CD4-positive, alpha-beta memory T cell (primary cell): Measurements from ENCODE around the gene CES2. TPM values are rescaled to one million over a fixed set of nuclear protein-coding genes. Genes with fewer than 3 reads are reported as not detected.
A peak's percentile ranks its signal among the peaks of the same experiment; 100 is the strongest.
"Not testable (repeated sequence)": the region's sequence is repeated elsewhere in the genome, so short reads cannot be mapped to it uniquely, and the experiment has no call there.

Source experiments
- CTCF ChIA-PET: fragments of 350-600 bp; sonication (Branson Sonifier 250); formaldehyde crosslinking; loops from one replicate; lab custom pipeline; 2021; ENCODE audit warnings: inconsistent platforms; ENCODE audit not compliant: partially characterized antibody; lab: Charles Lee
- POLR2A ChIA-PET: fragments of 350-600 bp; sonication (Branson Sonifier 250); formaldehyde crosslinking; loops from one replicate; lab custom pipeline; 2021; ENCODE audit not compliant: partially characterized antibody; lab: Charles Lee
- DNase-seq, 5 donors: peaks; one replicate each; pipeline versions ENCODE4 v3.0.0 to v3.0.0-alpha.2; 2020 to 2022; ENCODE audit warnings: mixed read lengths in 1 of 5
- H3K27ac ChIP-seq: one replicate; pipeline ENCODE4 v1.7.0; 2013; ENCODE audit warnings: low read depth, low read length
- H3K27me3 ChIP-seq: 2 replicates; pipeline ENCODE4 v1.7.0; 2013; ENCODE audit warnings: mild to moderate bottlenecking, low read length, moderate library complexity; ENCODE audit not compliant: insufficient read depth
- H3K36me3 ChIP-seq: 2 replicates; pipeline ENCODE4 v1.7.0; 2013; ENCODE audit warnings: mild to moderate bottlenecking, low read length, moderate library complexity; ENCODE audit not compliant: insufficient read depth
- H3K4me1 ChIP-seq: 2 replicates; pipeline ENCODE4 v1.7.0; 2013; ENCODE audit warnings: mild to moderate bottlenecking, low read length, moderate library complexity; ENCODE audit not compliant: insufficient read depth
- H3K4me3 ChIP-seq, 2 donors: one replicate each; pipeline ENCODE4 v1.7.0; 2013; ENCODE audit warnings: low read length in 2 of 2, mild to moderate bottlenecking in 1 of 2
- H3K9me3 ChIP-seq, 2 donors: one replicate each; pipeline ENCODE4 v1.7.0; 2013; ENCODE audit warnings: low read length in 2 of 2, control low read depth in 1 of 2; ENCODE audit not compliant: control insufficient read depth in 1 of 2
- H3K27ac Mint-ChIP-seq, 7 donors: one replicate each; pipeline ENCODE4 v1.8.0; 2020 to 2021; ENCODE audit warnings: mixed read lengths in 7 of 7, mild to moderate bottlenecking in 6 of 7, inconsistent platforms in 3 of 7, moderate library complexity in 3 of 7
- H3K27me3 Mint-ChIP-seq, 2 donors: one replicate each; pipeline ENCODE4 v1.8.0; 2020 to 2021; ENCODE audit warnings: mixed read lengths in 2 of 2
- H3K36me3 Mint-ChIP-seq, 2 donors: one replicate each; pipeline ENCODE4 v1.8.0; 2020 to 2021; ENCODE audit warnings: mixed read lengths in 2 of 2, inconsistent platforms in 1 of 2, mild to moderate bottlenecking in 1 of 2
- H3K4me1 Mint-ChIP-seq, 4 donors: one replicate each; pipeline ENCODE4 v1.8.0; 2020 to 2021; ENCODE audit warnings: mixed read lengths in 4 of 4, mild to moderate bottlenecking in 1 of 4
- H3K4me3 Mint-ChIP-seq, 8 donors: one replicate each; pipeline ENCODE4 v1.8.0; 2020 to 2021; ENCODE audit warnings: mixed read lengths in 8 of 8, mild to moderate bottlenecking in 7 of 8, moderate library complexity in 6 of 8, inconsistent platforms in 3 of 8
- H3K9me3 Mint-ChIP-seq, 8 donors: one replicate each; pipeline ENCODE4 v1.8.0; 2020 to 2021; ENCODE audit warnings: mixed read lengths in 8 of 8, mild to moderate bottlenecking in 5 of 8, inconsistent platforms in 3 of 8, moderate library complexity in 1 of 8
- intact Hi-C: fragments of 100-400 bp; cut with micrococcal nuclease; formaldehyde crosslinking; loops from one replicate; pipeline ENCODE4 v1.15.1; 2023
- polyA plus RNA-seq, 2 donors: library from polyadenylated mRNA; unstranded; fragments of 300-500 nt; fragmentation: Illumina TruSeq; gene quantifications; one replicate each; pipeline ENCODE4 v1.2.3, GENCODE V29; 2021
- total RNA-seq, 2 experiments: library from RNA; stranded (reverse); gene quantifications; one replicate each; pipeline ENCODE4 v1.2.3, GENCODE V29; 2021

The CES2 gene
- total and polyA plus RNA-seq, 4 experiments from 2014 or later, result 25.4 to 51.0 (median 38.5) TPM

- intact Hi-C loops, result loop anchor here (2.0 kb wide), 1 partner anchor 62 kb away; no protein-coding TSS in a partner anchor
- H3K9me3 ChIP-seq, DNase-seq, CTCF ChIA-PET, H3K27me3 ChIP-seq, H3K9me3 Mint-ChIP-seq, H3K27me3 Mint-ChIP-seq: not testable (repeated sequence)
- Histone ChIP-seq H3K27ac (peak overlapping the region; percentile 97), H3K36me3 (peaks cover 14% of the 10 kb centered on the region), H3K4me1 (peaks cover 49% of the 10 kb centered on the region), H3K4me3 (peak overlapping the region; percentile 88 to 98)
- H3K4me1 Mint-ChIP-seq, result peaks cover 32 to 72% (median 51%) of the 10 kb centered on the region in 4 donors
- H3K27ac Mint-ChIP-seq, result peak overlapping the region; percentile 97 to 99 (median 99)
- POLR2A ChIA-PET, result interaction anchor here (0.7 to 2.3 kb wide), 7 partner anchors 9 to 336 kb away, joined by 3 to 13 read pairs (median 6); partner anchors contain the start of genes FBXL8, NAE1, PDP2 and TRADD
- H3K36me3 Mint-ChIP-seq, result peaks cover 13 to 63% of the 10 kb centered on the region in 2 donors
- H3K4me3 Mint-ChIP-seq, result peak overlapping the region; percentile 93 to 100 (median 99)
Measured at GRCh38 chr16:66934839-66935313, 440 bp upstream of the CES2 start.

- ChIA-PET POLR2A (no interaction called here), CTCF (no interaction called here)
- no peak overlapping the region for H3K27ac ChIP-seq
- no peak overlapping the region for H3K4me3 ChIP-seq
- Mint-ChIP-seq H3K9me3 (no peaks in the 10 kb centered on the region), H3K27me3 (no peaks in the 10 kb centered on the region), H3K4me1 (peaks cover 33 to 72% (median 51%) of the 10 kb centered on the region in 4 donors), H3K27ac (peak overlapping the region; percentile 25 to 80 (median 61)), H3K36me3 (peaks cover 17 to 65% of the 10 kb centered on the region in 2 donors), H3K4me3 (peak overlapping the region in 7 of 8 donors; percentile 16 to 93 (median 62))
- no peaks in the 10 kb centered on the region for H3K9me3 ChIP-seq
- DNase-seq, result no peak
- intact Hi-C loops, result no loop called here
- peaks cover 26% of the 10 kb centered on the region for H3K36me3 ChIP-seq
- H3K4me1 ChIP-seq, result peaks cover 49% of the 10 kb centered on the region
- H3K27me3 ChIP-seq, result no peaks in the 10 kb centered on the region
Measured at GRCh38 chr16:66936462-66936861, 1.1 kb downstream of the CES2 start.

GRCh38 chr16:66936889-66937554 lies 1.7 kb downstream of the CES2 start:
- H3K9me3 ChIP-seq, result no peaks in the 10 kb centered on the region

GRCh38 chr16:66937725-66938337 lies 2.5 kb downstream of the CES2 start:
- no peaks in the 10 kb centered on the region for H3K9me3 Mint-ChIP-seq
- peaks cover 39% of the 10 kb centered on the region for H3K4me1 ChIP-seq
- POLR2A ChIA-PET, result no interaction called here
- peak overlapping the region in 5 of 7 donors; percentile 22 to 91 (median 54) for H3K27ac Mint-ChIP-seq
- peaks cover 23 to 65% of the 10 kb centered on the region in 2 donors for H3K36me3 Mint-ChIP-seq
- no peak for DNase-seq
- CTCF ChIA-PET, result interaction anchor here (1.6 to 1.7 kb wide), 2 partner anchors 10 to 43 kb away, joined by 3 to 6 read pairs; no protein-coding TSS in a partner anchor
- H3K27me3 ChIP-seq, result no peaks in the 10 kb centered on the region
- H3K4me1 Mint-ChIP-seq, result peaks cover 26 to 59% (median 40%) of the 10 kb centered on the region in 4 donors
- intact Hi-C loops, result no loop called here
- H3K27ac ChIP-seq, result no peak overlapping the region
- no peaks in the 10 kb centered on the region for H3K9me3 ChIP-seq
- H3K4me3 Mint-ChIP-seq, result peak overlapping the region in 3 of 8 donors; percentile 44 to 59 (median 46)
- H3K36me3 ChIP-seq, result peaks cover 40% of the 10 kb centered on the region
- no peak overlapping the region for H3K4me3 ChIP-seq
- no peaks in the 10 kb centered on the region for H3K27me3 Mint-ChIP-seq

More at GRCh38 chr16:66936889-66937554, 1.7 kb downstream of the CES2 start:
- Mint-ChIP-seq H3K27me3 (no peaks in the 10 kb centered on the region), H3K4me1 (peaks cover 31 to 67% (median 46%) of the 10 kb centered on the region in 4 donors), H3K27ac (peak overlapping the region; percentile 25 to 91 (median 61)), H3K4me3 (peak overlapping the region in 7 of 8 donors; percentile 44 to 93 (median 62)), H3K9me3 (no peaks in the 10 kb centered on the region), H3K36me3 (peaks cover 20 to 65% of the 10 kb centered on the region in 2 donors)
- intact Hi-C loops, result no loop called here
- DNase-seq, result no peak
- Histone ChIP-seq H3K4me1 (peaks cover 47% of the 10 kb centered on the region), H3K27ac (no peak overlapping the region), H3K4me3 (no peak overlapping the region), H3K36me3 (peaks cover 32% of the 10 kb centered on the region), H3K27me3 (no peaks in the 10 kb centered on the region)
- POLR2A ChIA-PET, result no interaction called here
- CTCF ChIA-PET, result interaction anchor here (0.7 kb wide), 1 partner anchor 64 kb away, joined by 3 read pairs; no protein-coding TSS in a partner anchor

- no peaks in the 10 kb centered on the region for H3K27me3 Mint-ChIP-seq
- Histone ChIP-seq H3K27ac (no peak overlapping the region), H3K27me3 (no peaks in the 10 kb centered on the region), H3K4me3 (no peak overlapping the region), H3K36me3 (peaks cover 53% of the 10 kb centered on the region), H3K4me1 (peaks cover 29% of the 10 kb centered on the region), H3K9me3 (no peaks in the 10 kb centered on the region)
- no peaks in the 10 kb centered on the region for H3K9me3 Mint-ChIP-seq
- ChIA-PET POLR2A (no interaction called here), CTCF (interaction anchor here (1.6 to 1.7 kb wide), 2 partner anchors 8 to 44 kb away, joined by 3 to 6 read pairs; no protein-coding TSS in a partner anchor)
- no peak overlapping the region for H3K27ac Mint-ChIP-seq
- H3K4me3 Mint-ChIP-seq, result no peak overlapping the region
- peaks cover 26 to 60% of the 10 kb centered on the region in 2 donors for H3K36me3 Mint-ChIP-seq
- intact Hi-C loops, result no loop called here
- peaks cover 14 to 44% (median 27%) of the 10 kb centered on the region in 4 donors for H3K4me1 Mint-ChIP-seq
- DNase-seq, result no peak
Measured at GRCh38 chr16:66939366-66939765, 4.0 kb downstream of the CES2 start.

GRCh38 chr16:66940236-66940635 lies 4.9 kb downstream of the CES2 start:
- no peaks in the 10 kb centered on the region for H3K9me3 Mint-ChIP-seq
- H3K27ac Mint-ChIP-seq, result peak overlapping the region in 1 of 7 donors; percentile 76
- H3K4me1 Mint-ChIP-seq, result peaks cover 14 to 35% (median 23%) of the 10 kb centered on the region in 4 donors
- ChIA-PET POLR2A (no interaction called here), CTCF (no interaction called here)
- intact Hi-C loops, result no loop called here
- Histone ChIP-seq H3K27ac (no peak overlapping the region), H3K9me3 (no peaks in the 10 kb centered on the region), H3K36me3 (peaks cover 53% of the 10 kb centered on the region), H3K4me1 (peaks cover 26% of the 10 kb centered on the region), H3K27me3 (no peaks in the 10 kb centered on the region), H3K4me3 (no peak overlapping the region)
- H3K4me3 Mint-ChIP-seq, result no peak overlapping the region
- peaks cover 26 to 53% of the 10 kb centered on the region in 2 donors for H3K36me3 Mint-ChIP-seq
- H3K27me3 Mint-ChIP-seq, result no peaks in the 10 kb centered on the region
- no peak for DNase-seq

GRCh38 chr16:66942981-66943380 lies 7.7 kb downstream of the CES2 start:
- Mint-ChIP-seq H3K36me3 (peaks cover 20 to 40% of the 10 kb centered on the region in 2 donors), H3K4me3 (no peak overlapping the region), H3K27me3 (peaks cover 0 to 3% of the 10 kb centered on the region in 2 donors), H3K4me1 (peaks cover 7 to 16% (median 8%) of the 10 kb centered on the region in 4 donors), H3K9me3 (no peaks in the 10 kb centered on the region), H3K27ac (peak overlapping the region in 2 of 7 donors; percentile 57 to 83)
- Histone ChIP-seq H3K36me3 (peaks cover 53% of the 10 kb centered on the region), H3K27me3 (no peaks in the 10 kb centered on the region), H3K27ac (no peak overlapping the region), H3K4me1 (no peaks in the 10 kb centered on the region), H3K4me3 (no peak overlapping the region), H3K9me3 (no peaks in the 10 kb centered on the region)
- POLR2A ChIA-PET, result interaction anchor here (0.8 kb wide), 1 partner anchor 8 kb away, joined by 4 read pairs; no protein-coding TSS in a partner anchor
- intact Hi-C loops, result no loop called here
- DNase-seq, result no peak
- CTCF ChIA-PET, result interaction anchor here (0.6 to 1.9 kb wide), 4 partner anchors 10 to 106 kb away, joined by 3 to 4 read pairs (median 3); partner anchors contain the start of gene CES3
